ENCODE data around the gene UBA5. TPM values are rescaled to one million over a fixed set of nuclear protein-coding genes. Genes with fewer than 3 reads are reported as not detected.

UBA5 gene
- polyA plus RNA-seq, 1 donor (not counting 4 experiments of a cell fraction or from before 2014, with no cell fraction given), result 48.0 TPM

- Histone ChIP-seq H3K9me3 (ENCODE audit: control insufficient read depth, low read depth, low read length) (no peaks in the 10 kb centered on the region), H3K36me3 (ENCODE audit: control insufficient read depth in 2 of 2, extremely low read depth in 1 of 2, insufficient read depth in 2 of 2, low read length in 2 of 2) (no peaks in the 10 kb centered on the region), H3K27ac (ENCODE audit: control insufficient read depth, insufficient read depth, low read length) (no peak overlapping the region), H3K4me2 (ENCODE audit: control insufficient read depth, extremely low read depth, insufficient read depth, low read depth, low read length) (no peak overlapping the region), H3K9me1 (ENCODE audit: control insufficient read depth, extremely low read depth, insufficient read depth, low read length) (no peaks in the 10 kb centered on the region), H2AFZ (ENCODE audit: control insufficient read depth, low read length) (no peak overlapping the region), H3K9ac (ENCODE audit: control insufficient read depth, extremely low read depth, insufficient read depth, low read length) (no peak overlapping the region), H3K4me3 (ENCODE audit: control insufficient read depth in 2 of 3, extremely low read depth in 1 of 3, insufficient read depth in 2 of 3, low read depth in 1 of 3, low read length in 3 of 3) (no peak overlapping the region), H3K79me2 (ENCODE audit: control insufficient read depth, insufficient read depth, low read length) (no peaks in the 10 kb centered on the region), H3K27me3 (ENCODE audit: control insufficient read depth, extremely low read depth, insufficient read depth, low read length) (no peaks in the 10 kb centered on the region), H3K4me1 (ENCODE audit: control insufficient read depth, extremely low read depth, insufficient read depth, low read length) (peaks cover 21% of the 10 kb centered on the region), H4K20me1 (ENCODE audit: control insufficient read depth, extremely low read depth, insufficient read depth, low read length) (no peaks in the 10 kb centered on the region)
- no peak for FAIRE-seq
- TF ChIP-seq EZH2 (IDR thresholded peaks at IDR 0.05; ENCODE audit: low read length) (no peak), CTCF (optimal IDR thresholded peaks at IDR 0.05 in 1 of 3, IDR thresholded peaks at IDR 0.05 in 1 of 3, conservative IDR thresholded peaks at IDR 0.05 in 1 of 3; ENCODE audit: extremely low read depth in 1 of 3, insufficient read depth in 2 of 3, low read length in 3 of 3) (no peak)
- dilution Hi-C loops (cut with MboI; ENCODE audit: extremely low pct_ligation_motif_present, low sequenced_read_pairs), result no loop called here
- DNase-seq (ENCODE audit: low read depth, low spot score), result no peak
Observed at GRCh38 chr3:132635052-132635451, 25.1 kb upstream of the UBA5 start.

- Histone ChIP-seq H3K27me3 (ENCODE audit: control insufficient read depth, extremely low read depth, insufficient read depth, low read length) (no peaks in the 10 kb centered on the region), H4K20me1 (ENCODE audit: control insufficient read depth, extremely low read depth, insufficient read depth, low read length) (no peaks in the 10 kb centered on the region), H3K9me3 (ENCODE audit: control insufficient read depth, low read depth, low read length) (no peaks in the 10 kb centered on the region), H3K79me2 (ENCODE audit: control insufficient read depth, insufficient read depth, low read length) (no peaks in the 10 kb centered on the region), H3K36me3 (ENCODE audit: control insufficient read depth in 2 of 2, extremely low read depth in 1 of 2, insufficient read depth in 2 of 2, low read length in 2 of 2) (no peaks in the 10 kb centered on the region), H3K4me2 (ENCODE audit: control insufficient read depth, extremely low read depth, insufficient read depth, low read depth, low read length) (peak overlapping the region; percentile 67), H3K4me1 (ENCODE audit: control insufficient read depth, extremely low read depth, insufficient read depth, low read length) (peaks cover 22% of the 10 kb centered on the region), H3K9me1 (ENCODE audit: control insufficient read depth, extremely low read depth, insufficient read depth, low read length) (no peaks in the 10 kb centered on the region), H3K4me3 (ENCODE audit: control insufficient read depth in 2 of 3, extremely low read depth in 1 of 3, insufficient read depth in 2 of 3, low read depth in 1 of 3, low read length in 3 of 3) (peak overlapping the region in 1 of 3 experiments; percentile 3), H3K9ac (ENCODE audit: control insufficient read depth, extremely low read depth, insufficient read depth, low read length) (peak overlapping the region; percentile 1), H2AFZ (ENCODE audit: control insufficient read depth, low read length) (no peak overlapping the region), H3K27ac (ENCODE audit: control insufficient read depth, insufficient read depth, low read length) (peak overlapping the region; percentile 64)
- dilution Hi-C loops (cut with MboI; ENCODE audit: extremely low pct_ligation_motif_present, low sequenced_read_pairs), result no loop called here
- no peak for DNase-seq (ENCODE audit: low read depth, low spot score)
- TF ChIP-seq CTCF (optimal IDR thresholded peaks at IDR 0.05 in 1 of 3, IDR thresholded peaks at IDR 0.05 in 1 of 3, conservative IDR thresholded peaks at IDR 0.05 in 1 of 3; ENCODE audit: extremely low read depth in 1 of 3, insufficient read depth in 2 of 3, low read length in 3 of 3) (no peak), EZH2 (IDR thresholded peaks at IDR 0.05; ENCODE audit: low read length) (no peak)
- FAIRE-seq, result peak; percentile 48
Observed at GRCh38 chr3:132637590-132637989, 22.5 kb upstream of the UBA5 start.

Data from keratinocyte (primary cell).